Fibroblast of the aortic adventitia (primary cell): ENCODE data around the gene ZNF48. TPM values are rescaled to one million over a fixed set of nuclear protein-coding genes. Genes with fewer than 3 reads are reported as not detected.
A peak's percentile ranks its signal among the peaks of the same experiment; 100 is the strongest.

Experiments used
- DNase-seq: peaks from one replicate; pipeline ENCODE4 v3.0.0-alpha.2; 2010; ENCODE audit warnings: low read depth
- H3K4me3 ChIP-seq: 2 replicates; pipeline ENCODE4 v1.5.1; 2011; ENCODE audit warnings: low read depth, mild to moderate bottlenecking, control low read depth, low read length, moderate library complexity
- total RNA-seq: library from RNA; depleted of rRNA; stranded (reverse); fragments of >200 nt; gene quantifications from 2 replicates; pipeline ENCODE4 v1.2.3, GENCODE V29; 2012; ENCODE audit warnings: low replicate concordance
- TF ChIP-seq, protein P1 (sequence below): IDR thresholded peaks from 2 replicates; pipeline ENCODE4 v1.5.1; 2011; ENCODE audit warnings: mild to moderate bottlenecking, low read length, control low read depth, inconsistent platforms; ENCODE audit not compliant: insufficient read depth

Gene ZNF48
- total RNA-seq, 1 donor: 5.4 TPM

DNA sequence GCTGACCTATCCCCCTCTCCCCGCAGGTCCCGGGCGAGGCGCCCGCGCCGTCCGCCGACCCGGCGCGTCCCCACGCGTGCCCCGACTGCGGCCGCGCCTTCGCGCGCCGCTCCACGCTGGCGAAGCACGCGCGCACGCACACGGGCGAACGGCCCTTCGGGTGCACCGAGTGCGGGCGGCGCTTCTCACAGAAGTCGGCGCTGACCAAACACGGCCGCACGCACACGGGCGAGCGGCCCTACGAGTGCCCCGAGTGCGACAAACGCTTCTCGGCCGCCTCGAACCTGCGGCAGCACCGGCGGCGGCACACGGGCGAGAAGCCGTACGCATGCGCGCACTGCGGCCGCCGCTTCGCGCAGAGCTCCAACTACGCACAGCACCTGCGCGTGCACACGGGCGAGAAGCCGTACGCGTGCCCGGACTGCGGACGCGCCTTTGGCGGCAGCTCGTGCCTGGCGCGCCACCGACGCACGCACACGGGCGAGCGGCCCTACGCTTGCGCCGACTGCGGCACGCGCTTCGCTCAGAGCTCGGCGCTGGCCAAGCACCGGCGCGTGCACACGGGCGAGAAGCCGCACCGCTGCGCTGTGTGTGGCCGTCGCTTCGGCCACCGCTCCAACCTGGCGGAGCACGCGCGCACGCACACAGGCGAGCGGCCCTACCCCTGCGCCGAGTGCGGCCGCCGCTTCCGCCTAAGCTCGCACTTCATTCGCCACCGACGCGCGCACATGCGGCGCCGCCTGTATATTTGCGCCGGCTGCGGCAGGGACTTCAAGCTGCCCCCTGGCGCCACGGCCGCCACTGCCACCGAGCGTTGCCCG lies 22.5 kb downstream of the ZNF48 start:
- peak; percentile 83 for DNase-seq
- TF ChIP-seq, protein P1, sequence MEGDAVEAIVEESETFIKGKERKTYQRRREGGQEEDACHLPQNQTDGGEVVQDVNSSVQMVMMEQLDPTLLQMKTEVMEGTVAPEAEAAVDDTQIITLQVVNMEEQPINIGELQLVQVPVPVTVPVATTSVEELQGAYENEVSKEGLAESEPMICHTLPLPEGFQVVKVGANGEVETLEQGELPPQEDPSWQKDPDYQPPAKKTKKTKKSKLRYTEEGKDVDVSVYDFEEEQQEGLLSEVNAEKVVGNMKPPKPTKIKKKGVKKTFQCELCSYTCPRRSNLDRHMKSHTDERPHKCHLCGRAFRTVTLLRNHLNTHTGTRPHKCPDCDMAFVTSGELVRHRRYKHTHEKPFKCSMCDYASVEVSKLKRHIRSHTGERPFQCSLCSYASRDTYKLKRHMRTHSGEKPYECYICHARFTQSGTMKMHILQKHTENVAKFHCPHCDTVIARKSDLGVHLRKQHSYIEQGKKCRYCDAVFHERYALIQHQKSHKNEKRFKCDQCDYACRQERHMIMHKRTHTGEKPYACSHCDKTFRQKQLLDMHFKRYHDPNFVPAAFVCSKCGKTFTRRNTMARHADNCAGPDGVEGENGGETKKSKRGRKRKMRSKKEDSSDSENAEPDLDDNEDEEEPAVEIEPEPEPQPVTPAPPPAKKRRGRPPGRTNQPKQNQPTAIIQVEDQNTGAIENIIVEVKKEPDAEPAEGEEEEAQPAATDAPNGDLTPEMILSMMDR: no peak
- H3K4me3 ChIP-seq: peak overlapping the region; percentile 63

DNA sequence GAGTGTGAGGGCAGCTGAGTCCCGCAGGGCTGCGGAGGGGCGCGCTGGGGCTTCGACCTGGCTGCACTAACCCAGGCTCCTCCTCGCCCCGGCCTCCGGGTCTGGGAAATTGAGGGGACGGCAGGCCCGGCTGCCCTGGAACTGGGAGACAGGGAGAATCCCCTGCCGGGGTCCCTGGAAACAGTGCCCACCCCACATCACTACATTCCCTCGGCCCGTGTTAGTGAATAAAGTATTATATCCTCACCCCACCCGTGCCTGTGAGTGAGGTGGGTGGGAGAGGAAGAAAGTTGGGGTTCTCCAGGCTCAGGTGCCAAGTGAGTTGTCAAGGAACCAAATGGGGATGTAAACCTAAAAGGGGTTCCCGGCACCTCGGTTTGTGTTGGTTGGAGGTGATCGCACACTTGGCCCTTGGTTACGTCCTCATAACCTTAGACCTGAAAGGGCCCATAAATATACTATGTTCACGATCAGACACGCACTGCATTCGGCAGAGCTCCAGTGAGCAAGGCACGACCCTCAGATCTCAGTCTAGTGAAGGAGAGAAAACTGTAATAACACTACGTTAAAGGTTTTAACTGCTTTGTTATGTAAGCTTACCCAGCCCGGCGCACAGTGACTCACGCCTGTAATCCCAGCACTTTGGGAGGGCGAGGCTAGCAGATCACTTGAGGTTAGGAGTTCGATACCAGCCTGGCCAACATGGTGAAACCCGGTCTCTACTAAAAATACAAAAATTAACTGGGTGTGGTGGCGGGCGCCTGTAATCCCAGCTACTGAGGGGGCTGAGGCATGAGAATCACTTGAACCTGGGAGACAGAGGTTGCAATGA lies 23.3 kb downstream of the ZNF48 start:
- TF ChIP-seq, protein P1: no peak
- DNase-seq: no peak
- peak overlapping the region; percentile 63 for H3K4me3 ChIP-seq

DNA sequence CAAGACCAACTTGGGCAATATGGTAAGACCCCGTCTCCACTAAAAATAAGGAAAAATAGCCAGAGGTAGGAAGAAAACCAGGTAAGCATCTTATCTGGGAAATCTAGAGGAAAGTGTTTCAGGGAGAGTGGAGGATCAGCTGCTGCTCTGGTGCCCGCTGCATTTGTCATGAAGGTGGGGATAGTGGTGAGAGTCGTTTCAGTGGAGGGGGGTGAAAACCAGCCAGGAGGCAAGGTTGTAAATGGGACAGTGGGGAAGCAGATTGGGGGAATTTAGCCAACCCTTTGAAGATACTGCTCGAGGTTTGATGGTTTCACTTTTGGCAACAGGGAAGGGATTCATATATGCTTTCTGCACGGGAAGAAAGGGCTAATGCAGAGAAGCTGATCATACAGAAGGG lies 25.8 kb downstream of the ZNF48 start:
- no peak for DNase-seq
- no peak overlapping the region for H3K4me3 ChIP-seq
- TF ChIP-seq, protein P1: no peak

DNA sequence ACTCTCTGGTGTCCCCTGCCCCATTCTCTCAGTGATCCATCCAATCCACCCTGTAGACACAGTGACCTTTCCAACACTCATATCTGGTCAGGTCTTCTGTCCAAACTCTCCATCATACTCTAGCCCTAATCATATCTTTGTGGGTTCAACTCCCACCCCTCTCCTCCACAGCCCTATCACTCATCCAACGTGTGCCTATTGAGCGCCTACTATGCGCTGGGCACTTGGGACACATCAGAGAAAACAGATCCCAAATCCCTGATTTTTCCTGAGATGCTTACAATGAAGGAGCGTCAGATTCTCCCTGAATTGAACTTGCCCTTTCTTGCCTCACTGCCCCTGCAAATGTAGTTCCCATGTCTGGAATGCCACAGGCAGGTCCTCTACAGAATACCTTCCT lies 32.8 kb downstream of the ZNF48 start:
- TF ChIP-seq, protein P1: no peak
- no peak for DNase-seq
- no peak overlapping the region for H3K4me3 ChIP-seq

DNA sequence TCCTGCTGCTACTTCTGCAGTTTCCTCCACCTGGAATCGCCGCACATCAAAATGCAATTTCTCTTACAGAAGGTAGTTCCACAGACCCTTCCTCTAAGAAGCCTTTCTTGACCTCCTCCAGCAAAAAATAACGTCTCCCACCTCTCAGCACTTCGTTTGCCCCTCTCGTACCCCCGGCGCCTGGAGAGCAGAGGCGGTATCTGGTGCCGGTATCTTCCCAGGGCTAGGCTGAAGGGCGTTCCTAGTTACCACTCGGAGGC lies 34.1 kb downstream of the ZNF48 start:
- TF ChIP-seq, protein P1: no peak

DNA sequence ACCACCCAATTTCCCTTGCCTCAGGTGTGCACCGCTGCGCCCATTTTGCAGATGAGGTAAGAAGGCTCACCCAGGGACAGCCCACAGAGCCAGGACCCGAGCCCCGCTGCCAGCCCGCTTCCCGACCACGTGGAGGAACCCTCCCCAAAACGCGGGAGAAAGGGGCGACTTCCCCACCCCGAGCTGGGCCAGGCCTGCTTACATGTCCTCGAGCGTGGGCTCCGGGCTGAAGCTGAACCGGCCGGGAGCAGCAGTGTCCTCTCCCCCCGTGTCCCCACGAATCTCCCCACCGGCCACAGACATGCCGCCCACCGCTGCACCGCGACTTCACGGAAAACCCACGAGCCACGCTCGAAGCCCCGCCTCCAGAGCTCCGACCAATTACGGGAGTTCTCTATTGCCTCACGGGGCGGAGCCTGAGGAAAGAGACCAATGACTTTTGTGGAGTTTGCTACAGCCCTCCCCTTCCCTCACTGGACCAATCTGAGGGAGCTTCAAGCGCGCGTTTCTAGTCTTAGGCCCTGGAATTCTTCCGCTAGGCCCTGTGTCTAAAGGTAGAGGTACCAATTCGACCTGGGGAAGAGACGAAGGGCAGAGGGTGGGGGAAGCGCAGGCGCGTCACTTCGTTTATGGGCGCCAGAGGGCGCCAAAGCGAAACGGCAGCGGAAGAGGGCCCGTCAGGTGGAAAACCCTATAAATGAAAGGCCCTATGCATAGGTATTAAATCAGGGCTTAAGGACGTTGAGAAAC lies 34.6 kb downstream of the ZNF48 start, which contains the start of gene DCTPP1:
DCTPP1 (minus strand) TSS at position 353 of the 750 bp plus-strand sequence; CDS start at position 303, 50 bp downstream.
- TF ChIP-seq, protein P1: peak; percentile 62
- peak within 1 kb of the TSS; percentile 92 for H3K4me3 ChIP-seq
- peak; percentile 97 for DNase-seq

More for the DNA sequence above, 34.1 kb downstream of the ZNF48 start:
- no peak for DNase-seq
- H3K4me3 ChIP-seq: peak overlapping the region; percentile 92
